ENCODE data around the gene BASP1.

GRCh38 chr5:17227868-17228267, 10.4 kb downstream of the BASP1 start:
- TF ChIP-seq POLR2AphosphoS5 (IDR thresholded peaks at IDR 0.05) (no peak), CTCF (IDR thresholded peaks at IDR 0.05) (no peak), POLR2A (IDR thresholded peaks at IDR 0.05) (no peak), EP300 (IDR thresholded peaks at IDR 0.05) (no peak)

Data from sigmoid colon (tissue), 4 donors.